WTC11 (cell line): ENCODE data around the gene MACROD2. TPM values are rescaled to one million over a fixed set of nuclear protein-coding genes. Genes with fewer than 3 reads are reported as not detected.

ENCODE experiments used
- ATAC-seq: fragments of 200-7000 bp; cut with Tn5 transposase; 2 replicates; pipeline ENCODE4 v1.10.0; 2021; ENCODE audit warnings: mild to moderate bottlenecking, moderate library complexity
- CTCF ChIA-PET: fragments of 300-600 bp; sonication (Branson Sonifier 250); formaldehyde crosslinking; loops from one replicate; lab custom pipeline; 2021; ENCODE audit warnings: antibody characterized with exemption; lab: Charles Lee
- POLR2A ChIA-PET: fragments of 350-600 bp; sonication (Branson Sonifier 250); formaldehyde crosslinking; loops from one replicate; lab custom pipeline; 2021; ENCODE audit warnings: antibody characterized with exemption; lab: Charles Lee
- DNase-seq: peaks from one replicate; pipeline ENCODE4 v3.0.0; 2021; ENCODE audit warnings: low spot score
- H3K27ac Mint-ChIP-seq: 2 replicates; pipeline ENCODE4 v1.8.0; 2021; ENCODE audit warnings: mixed read lengths
- H3K27me3 Mint-ChIP-seq: 2 replicates; pipeline ENCODE4 v1.8.0; 2021; ENCODE audit warnings: low read depth, mild to moderate bottlenecking, moderate library complexity, mixed read lengths
- H3K36me3 Mint-ChIP-seq: 2 replicates; pipeline ENCODE4 v1.8.0; 2021; ENCODE audit warnings: mixed read lengths
- H3K4me1 Mint-ChIP-seq: 2 replicates; pipeline ENCODE4 v1.8.0; 2022; ENCODE audit warnings: mixed read lengths
- H3K4me3 Mint-ChIP-seq: 2 replicates; pipeline ENCODE4 v1.8.0; 2021; ENCODE audit warnings: mild to moderate bottlenecking, moderate library complexity, mixed read lengths
- H3K9me3 Mint-ChIP-seq: 2 replicates; pipeline ENCODE4 v1.8.0; 2021; ENCODE audit warnings: mixed read lengths
- AR ChIP-seq: fragments of 250-450 bp; sonication (Bioruptor Pico); IDR thresholded peaks from 2 replicates; pipeline ENCODE4 v1.9.0; 2021; ENCODE audit warnings: mild to moderate bottlenecking
- ATF1 ChIP-seq: sonication (generic); formaldehyde crosslinking; IDR thresholded peaks from 2 replicates; pipeline ENCODE4 v1.8.1; 2023; ENCODE audit warnings: mild to moderate bottlenecking, moderate library complexity, missing genetic modification reagents
- CBFB ChIP-seq: sonication (generic); formaldehyde crosslinking; IDR thresholded peaks from 2 replicates; pipeline ENCODE4 v1.8.1; 2022; ENCODE audit warnings: mild to moderate bottlenecking, low read depth, missing genetic modification reagents
- FOXJ3 ChIP-seq: sonication (generic); formaldehyde crosslinking; IDR thresholded peaks from 2 replicates; pipeline ENCODE4 v1.9.0; 2021; ENCODE audit warnings: missing genetic modification reagents, mild to moderate bottlenecking, borderline replicate concordance
- HMGXB4 ChIP-seq: sonication (generic); formaldehyde crosslinking; IDR thresholded peaks from 2 replicates; pipeline ENCODE4 v1.8.1; 2023; ENCODE audit warnings: mild to moderate bottlenecking, moderate library complexity, missing genetic modification reagents
- NR1H2 ChIP-seq: sonication (generic); formaldehyde crosslinking; IDR thresholded peaks from 2 replicates; pipeline ENCODE4 v1.9.0; 2021; ENCODE audit warnings: mild to moderate bottlenecking, moderate library complexity, missing genetic modification reagents
- NR2C2 ChIP-seq: sonication (generic); formaldehyde crosslinking; IDR thresholded peaks from 2 replicates; pipeline ENCODE4 v1.8.0; 2022; ENCODE audit warnings: mild to moderate bottlenecking, missing genetic modification reagents
- OVOL2 ChIP-seq: fragments of 250-450 bp; sonication (Bioruptor Pico); IDR thresholded peaks from 2 replicates; pipeline ENCODE4 v1.9.0; 2021; ENCODE audit warnings: mild to moderate bottlenecking, borderline replicate concordance
- RELA ChIP-seq: sonication (generic); formaldehyde crosslinking; IDR thresholded peaks from 2 replicates; pipeline ENCODE4 v1.8.1; 2022; ENCODE audit warnings: missing genetic modification reagents, mild to moderate bottlenecking, borderline replicate concordance
- RORB ChIP-seq: fragments of 250-450 bp; sonication (Bioruptor Pico); IDR thresholded peaks from 2 replicates; pipeline ENCODE4 v1.9.0; 2021; ENCODE audit warnings: mild to moderate bottlenecking
- ZMAT4 ChIP-seq: fragments of 250-450 bp; sonication (Bioruptor Pico); IDR thresholded peaks from 2 replicates; pipeline ENCODE4 v1.9.0; 2021; ENCODE audit warnings: mild to moderate bottlenecking
- ZNF232 ChIP-seq: sonication (generic); formaldehyde crosslinking; IDR thresholded peaks from 2 replicates; pipeline ENCODE4 v1.8.0; 2022; ENCODE audit warnings: mild to moderate bottlenecking, missing genetic modification reagents
- ZNF317 ChIP-seq: sonication (generic); formaldehyde crosslinking; IDR thresholded peaks from 2 replicates; pipeline ENCODE4 v1.8.1; 2023; ENCODE audit warnings: low read depth, mild to moderate bottlenecking, moderate library complexity, missing genetic modification reagents, borderline replicate concordance
- ZNF396 ChIP-seq: fragments of 250-450 bp; sonication (Bioruptor Pico); IDR thresholded peaks from 2 replicates; pipeline ENCODE4 v1.8.0; 2021; ENCODE audit warnings: mild to moderate bottlenecking, moderate library complexity, borderline replicate concordance
- ZSCAN18 ChIP-seq: fragments of 250-450 bp; sonication (Bioruptor Pico); IDR thresholded peaks from 2 replicates; pipeline ENCODE4 v2.1.2; 2022; ENCODE audit warnings: mild to moderate bottlenecking, moderate library complexity
- total RNA-seq: library from RNA; stranded (reverse); gene quantifications from 3 replicates; pipeline ENCODE4 v1.2.3, GENCODE V29; 2021
- TF ChIP-seq, protein P1 (sequence below): sonication (generic); formaldehyde crosslinking; IDR thresholded peaks from 2 replicates; pipeline ENCODE4 v1.8.1; 2022; ENCODE audit warnings: mild to moderate bottlenecking, missing genetic modification reagents, moderate library complexity, borderline replicate concordance
- TF ChIP-seq, protein P2 (sequence below): sonication (generic); formaldehyde crosslinking; IDR thresholded peaks from 2 replicates; pipeline ENCODE4 v1.8.1; 2022; ENCODE audit warnings: low read depth, mild to moderate bottlenecking, moderate library complexity, missing genetic modification reagents, borderline replicate concordance
- TF ChIP-seq, protein P3 (sequence below): sonication (generic); formaldehyde crosslinking; IDR thresholded peaks from 2 replicates; pipeline ENCODE4 v1.8.1; 2023; ENCODE audit warnings: mild to moderate bottlenecking, missing genetic modification reagents, moderate library complexity
- TF ChIP-seq, protein P4 (sequence below): sonication (generic); formaldehyde crosslinking; IDR thresholded peaks from 2 replicates; pipeline ENCODE4 v1.8.0; 2022; ENCODE audit warnings: mild to moderate bottlenecking, missing genetic modification reagents
- TF ChIP-seq, protein P5 (sequence below): sonication (generic); formaldehyde crosslinking; conservative IDR thresholded peaks from 2 replicates; pipeline ENCODE4 v1.8.1; 2023; ENCODE audit warnings: mild to moderate bottlenecking, low read depth, missing genetic modification reagents, moderate library complexity

Gene MACROD2
- total RNA-seq, 1 experiment from 2014 or later, result 4.1 TPM

DNA sequence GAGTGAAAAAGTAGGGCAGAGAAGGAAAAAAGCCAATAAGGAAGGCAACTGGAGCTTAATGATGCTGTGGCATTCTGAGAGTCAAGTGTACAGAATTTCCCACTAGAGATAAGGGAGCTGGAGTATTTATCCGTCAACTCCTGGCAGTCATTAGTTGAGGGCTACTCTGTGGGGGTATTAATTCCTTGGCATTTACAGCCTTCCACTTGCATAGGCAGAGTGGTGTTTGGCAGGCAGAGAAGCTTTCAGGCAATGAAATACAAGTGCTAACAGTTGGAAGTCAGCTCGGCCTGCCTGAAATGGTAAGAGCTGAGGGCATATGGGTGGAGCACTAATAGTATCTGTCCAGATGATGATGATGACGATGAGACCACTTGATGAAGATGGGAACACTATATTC lies 549.4 kb downstream of the MACROD2 start (continued):
- TF ChIP-seq, protein P1, sequence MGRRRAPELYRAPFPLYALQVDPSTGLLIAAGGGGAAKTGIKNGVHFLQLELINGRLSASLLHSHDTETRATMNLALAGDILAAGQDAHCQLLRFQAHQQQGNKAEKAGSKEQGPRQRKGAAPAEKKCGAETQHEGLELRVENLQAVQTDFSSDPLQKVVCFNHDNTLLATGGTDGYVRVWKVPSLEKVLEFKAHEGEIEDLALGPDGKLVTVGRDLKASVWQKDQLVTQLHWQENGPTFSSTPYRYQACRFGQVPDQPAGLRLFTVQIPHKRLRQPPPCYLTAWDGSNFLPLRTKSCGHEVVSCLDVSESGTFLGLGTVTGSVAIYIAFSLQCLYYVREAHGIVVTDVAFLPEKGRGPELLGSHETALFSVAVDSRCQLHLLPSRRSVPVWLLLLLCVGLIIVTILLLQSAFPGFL (CRISPR knock-in tag), result no peak
- TF ChIP-seq, protein P2, sequence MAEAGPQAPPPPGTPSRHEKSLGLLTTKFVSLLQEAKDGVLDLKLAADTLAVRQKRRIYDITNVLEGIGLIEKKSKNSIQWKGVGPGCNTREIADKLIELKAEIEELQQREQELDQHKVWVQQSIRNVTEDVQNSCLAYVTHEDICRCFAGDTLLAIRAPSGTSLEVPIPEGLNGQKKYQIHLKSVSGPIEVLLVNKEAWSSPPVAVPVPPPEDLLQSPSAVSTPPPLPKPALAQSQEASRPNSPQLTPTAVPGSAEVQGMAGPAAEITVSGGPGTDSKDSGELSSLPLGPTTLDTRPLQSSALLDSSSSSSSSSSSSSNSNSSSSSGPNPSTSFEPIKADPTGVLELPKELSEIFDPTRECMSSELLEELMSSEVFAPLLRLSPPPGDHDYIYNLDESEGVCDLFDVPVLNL, result no peak
- no peak for TF ChIP-seq RORB
- no peak for TF ChIP-seq ZNF317 (CRISPR knock-in tag)
- TF ChIP-seq ZSCAN18 (CRISPR knock-in tag), result no peak
- TF ChIP-seq CBFB (CRISPR knock-in tag), result no peak

DNA sequence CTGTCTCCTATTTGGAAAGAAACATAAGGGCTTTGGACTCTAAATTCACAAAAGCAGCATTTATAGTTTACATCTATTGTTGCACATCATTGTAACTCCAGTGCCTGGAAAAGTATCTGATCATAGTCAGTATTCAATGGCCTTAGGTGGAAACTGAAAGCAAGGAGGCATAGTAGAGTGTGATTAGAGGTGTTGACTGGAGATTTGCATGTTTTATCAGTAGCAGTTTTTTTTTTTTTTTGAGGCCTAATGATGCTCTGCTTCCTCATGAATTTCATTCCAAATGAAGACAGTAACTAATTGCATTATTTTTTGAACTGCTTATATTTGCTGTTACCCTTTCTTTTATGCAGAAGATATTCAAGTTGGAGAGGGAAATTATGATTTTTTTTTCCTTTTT lies 555.3 kb downstream of the MACROD2 start:
- ChIA-PET POLR2A (no interaction called here), CTCF (no interaction called here)
- no peak for ATAC-seq
- Mint-ChIP-seq H3K4me1 (no peaks in the 10 kb centered on the region), H3K36me3 (no peaks in the 10 kb centered on the region), H3K4me3 (no peak overlapping the region), H3K27ac (no peak overlapping the region), H3K27me3 (no peaks in the 10 kb centered on the region), H3K9me3 (peaks cover 3% of the 10 kb centered on the region)
- no peak for DNase-seq
- TF ChIP-seq, protein P3, sequence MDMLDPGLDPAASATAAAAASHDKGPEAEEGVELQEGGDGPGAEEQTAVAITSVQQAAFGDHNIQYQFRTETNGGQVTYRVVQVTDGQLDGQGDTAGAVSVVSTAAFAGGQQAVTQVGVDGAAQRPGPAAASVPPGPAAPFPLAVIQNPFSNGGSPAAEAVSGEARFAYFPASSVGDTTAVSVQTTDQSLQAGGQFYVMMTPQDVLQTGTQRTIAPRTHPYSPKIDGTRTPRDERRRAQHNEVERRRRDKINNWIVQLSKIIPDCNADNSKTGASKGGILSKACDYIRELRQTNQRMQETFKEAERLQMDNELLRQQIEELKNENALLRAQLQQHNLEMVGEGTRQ (CRISPR knock-in tag), result no peak
- TF ChIP-seq ZNF232 (CRISPR knock-in tag) (no peak), ATF1 (CRISPR knock-in tag) (no peak), AR (CRISPR knock-in tag) (no peak), ZMAT4 (no peak), ZNF396 (CRISPR knock-in tag) (no peak), FOXJ3 (no peak), NR2C2 (no peak), NR1H2 (CRISPR knock-in tag) (no peak), OVOL2 (CRISPR knock-in tag) (no peak), RELA (CRISPR knock-in tag) (no peak), HMGXB4 (CRISPR knock-in tag) (no peak)
- TF ChIP-seq, protein P4, sequence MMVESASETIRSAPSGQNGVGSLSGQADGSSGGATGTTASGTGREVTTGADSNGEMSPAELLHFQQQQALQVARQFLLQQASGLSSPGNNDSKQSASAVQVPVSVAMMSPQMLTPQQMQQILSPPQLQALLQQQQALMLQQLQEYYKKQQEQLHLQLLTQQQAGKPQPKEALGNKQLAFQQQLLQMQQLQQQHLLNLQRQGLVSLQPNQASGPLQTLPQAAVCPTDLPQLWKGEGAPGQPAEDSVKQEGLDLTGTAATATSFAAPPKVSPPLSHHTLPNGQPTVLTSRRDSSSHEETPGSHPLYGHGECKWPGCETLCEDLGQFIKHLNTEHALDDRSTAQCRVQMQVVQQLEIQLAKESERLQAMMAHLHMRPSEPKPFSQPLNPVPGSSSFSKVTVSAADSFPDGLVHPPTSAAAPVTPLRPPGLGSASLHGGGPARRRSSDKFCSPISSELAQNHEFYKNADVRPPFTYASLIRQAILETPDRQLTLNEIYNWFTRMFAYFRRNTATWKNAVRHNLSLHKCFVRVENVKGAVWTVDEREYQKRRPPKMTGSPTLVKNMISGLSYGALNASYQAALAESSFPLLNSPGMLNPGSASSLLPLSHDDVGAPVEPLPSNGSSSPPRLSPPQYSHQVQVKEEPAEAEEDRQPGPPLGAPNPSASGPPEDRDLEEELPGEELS (CRISPR knock-in tag), result no peak
- TF ChIP-seq, protein P5, sequence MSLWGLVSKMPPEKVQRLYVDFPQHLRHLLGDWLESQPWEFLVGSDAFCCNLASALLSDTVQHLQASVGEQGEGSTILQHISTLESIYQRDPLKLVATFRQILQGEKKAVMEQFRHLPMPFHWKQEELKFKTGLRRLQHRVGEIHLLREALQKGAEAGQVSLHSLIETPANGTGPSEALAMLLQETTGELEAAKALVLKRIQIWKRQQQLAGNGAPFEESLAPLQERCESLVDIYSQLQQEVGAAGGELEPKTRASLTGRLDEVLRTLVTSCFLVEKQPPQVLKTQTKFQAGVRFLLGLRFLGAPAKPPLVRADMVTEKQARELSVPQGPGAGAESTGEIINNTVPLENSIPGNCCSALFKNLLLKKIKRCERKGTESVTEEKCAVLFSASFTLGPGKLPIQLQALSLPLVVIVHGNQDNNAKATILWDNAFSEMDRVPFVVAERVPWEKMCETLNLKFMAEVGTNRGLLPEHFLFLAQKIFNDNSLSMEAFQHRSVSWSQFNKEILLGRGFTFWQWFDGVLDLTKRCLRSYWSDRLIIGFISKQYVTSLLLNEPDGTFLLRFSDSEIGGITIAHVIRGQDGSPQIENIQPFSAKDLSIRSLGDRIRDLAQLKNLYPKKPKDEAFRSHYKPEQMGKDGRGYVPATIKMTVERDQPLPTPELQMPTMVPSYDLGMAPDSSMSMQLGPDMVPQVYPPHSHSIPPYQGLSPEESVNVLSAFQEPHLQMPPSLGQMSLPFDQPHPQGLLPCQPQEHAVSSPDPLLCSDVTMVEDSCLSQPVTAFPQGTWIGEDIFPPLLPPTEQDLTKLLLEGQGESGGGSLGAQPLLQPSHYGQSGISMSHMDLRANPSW, result no peak
